Peyer's patch (tissue), 4 donors: ENCODE data around the gene HSD17B14. TPM values are rescaled to one million over a fixed set of nuclear protein-coding genes. Genes with fewer than 3 reads are reported as not detected.

Source experiments
- DNase-seq, 3 donors: peaks; one replicate each; pipeline ENCODE4 v3.0.0-alpha.2; 2017 to 2019
- H3K27ac ChIP-seq, 4 donors: fragments of 200-600 bp; sonication (generic); one replicate each; pipeline ENCODE4 v1.5.1; 2016 to 2019
- H3K27me3 ChIP-seq, 2 donors: fragments of 200-600 bp; sonication (generic); one replicate each; pipeline ENCODE4 v1.5.1; 2019
- H3K36me3 ChIP-seq, 3 donors: fragments of 200-600 bp; sonication (generic); one replicate each; pipeline ENCODE4 v1.5.1; 2016 to 2019
- H3K4me1 ChIP-seq, 4 donors: fragments of 200-600 bp; sonication (generic); one replicate each; pipeline ENCODE4 v1.5.1; 2016 to 2019
- H3K4me3 ChIP-seq, 4 donors: fragments of 200-600 bp; sonication (generic); 1 replicate in 3 of 4; 2 replicates in 1 of 4; pipeline ENCODE4 v1.5.1; 2016 to 2019; ENCODE audit warnings: mild to moderate bottlenecking in 1 of 4
- H3K9me3 ChIP-seq, 4 donors: fragments of 200-600 bp; sonication (generic); one replicate each; pipeline ENCODE4 v1.5.1; 2016 to 2019; ENCODE audit warnings: mild to moderate bottlenecking in 1 of 4
- CTCF ChIP-seq, 6 experiments: fragments of 450-650 bp in 4 of 6; fragments of 200-600 bp in 2 of 6; sonication (generic) in 1 of 6; IDR thresholded peaks; one replicate each; pipeline ENCODE4 v1.5.1; 2017 to 2019; ENCODE audit warnings: antibody characterized with exemption in 6 of 6, mild to moderate bottlenecking in 3 of 6, moderate library complexity in 1 of 6
- POLR2A ChIP-seq, 2 donors: fragments of 450-650 bp; IDR thresholded peaks; one replicate each; pipeline ENCODE4 v1.5.1; 2017; ENCODE audit warnings: antibody characterized with exemption in 2 of 2, mild to moderate bottlenecking in 2 of 2, moderate library complexity in 2 of 2
- total RNA-seq, 4 donors: library from RNA; depleted of rRNA; stranded (reverse); fragments of >200 nt; gene quantifications; one replicate each; pipeline ENCODE4 v1.1.0, GENCODE V29; 2016

HSD17B14 gene
- total RNA-seq, 4 donors from 2014 or later: 2.0 to 8.8 (median 2.8) TPM; not detected in 1

- H3K27me3 ChIP-seq: no peaks in the 10 kb centered on the region
- peaks cover 0 to 4% (median 0%) of the 10 kb centered on the region in 3 donors for H3K36me3 ChIP-seq
- no peak for DNase-seq
- no peaks in the 10 kb centered on the region for H3K4me1 ChIP-seq
- no peaks in the 10 kb centered on the region for H3K9me3 ChIP-seq
- no peak overlapping the region for H3K27ac ChIP-seq
- no peak for TF ChIP-seq CTCF (IDR thresholded peaks at IDR 0.05)
- TF ChIP-seq POLR2A (IDR thresholded peaks at IDR 0.05): no peak
- no peak overlapping the region for H3K4me3 ChIP-seq
These were observed 9.1 kb upstream of the HSD17B14 start for GRCh38 chr19:48845384-48845783.

GRCh38 chr19:48844472-48844871 lies 8.2 kb upstream of the HSD17B14 start:
- Histone ChIP-seq H3K36me3 (peaks cover 0 to 4% (median 0%) of the 10 kb centered on the region in 3 donors), H3K4me1 (no peaks in the 10 kb centered on the region), H3K27ac (no peak overlapping the region), H3K27me3 (no peaks in the 10 kb centered on the region), H3K4me3 (no peak overlapping the region), H3K9me3 (no peaks in the 10 kb centered on the region)
- no peak for DNase-seq
- TF ChIP-seq CTCF (IDR thresholded peaks at IDR 0.05) (peak in 1 of 6 experiments; percentile 3), POLR2A (IDR thresholded peaks at IDR 0.05) (no peak)

- H3K9me3 ChIP-seq: no peaks in the 10 kb centered on the region
- no peak overlapping the region for H3K27ac ChIP-seq
- H3K4me1 ChIP-seq: no peaks in the 10 kb centered on the region
- peak; percentile 66 to 86 (median 72) for TF ChIP-seq CTCF (IDR thresholded peaks at IDR 0.05)
- no peak for TF ChIP-seq POLR2A (IDR thresholded peaks at IDR 0.05)
- H3K36me3 ChIP-seq: peaks cover 0 to 4% (median 0%) of the 10 kb centered on the region in 3 donors
- peak in 2 of 3 donors; percentile 41 to 68 for DNase-seq
- H3K27me3 ChIP-seq: no peaks in the 10 kb centered on the region
- no peak overlapping the region for H3K4me3 ChIP-seq
These were observed 6.5 kb upstream of the HSD17B14 start for GRCh38 chr19:48842789-48843162.

GRCh38 chr19:48841571-48841970 lies 5.3 kb upstream of the HSD17B14 start:
- peaks cover 0 to 7% (median 0%) of the 10 kb centered on the region in 4 donors for H3K4me1 ChIP-seq
- no peak overlapping the region for H3K27ac ChIP-seq
- no peak for DNase-seq
- H3K27me3 ChIP-seq: no peaks in the 10 kb centered on the region
- TF ChIP-seq POLR2A (IDR thresholded peaks at IDR 0.05): no peak
- no peak for TF ChIP-seq CTCF (IDR thresholded peaks at IDR 0.05)
- no peaks in the 10 kb centered on the region for H3K9me3 ChIP-seq
- peaks cover 0 to 4% (median 0%) of the 10 kb centered on the region in 3 donors for H3K36me3 ChIP-seq
- H3K4me3 ChIP-seq: no peak overlapping the region

- Histone ChIP-seq H3K36me3 (peaks cover 0 to 4% (median 0%) of the 10 kb centered on the region in 3 donors), H3K4me1 (peaks cover 0 to 12% (median 2%) of the 10 kb centered on the region in 4 donors)
These were observed 4.8 kb upstream of the HSD17B14 start for GRCh38 chr19:48841047-48841446.

More at GRCh38 chr19:48841047-48841446, 4.8 kb upstream of the HSD17B14 start:
- H3K27ac ChIP-seq: no peak overlapping the region
- no peak for DNase-seq
- TF ChIP-seq POLR2A (IDR thresholded peaks at IDR 0.05): no peak
- no peak for TF ChIP-seq CTCF (IDR thresholded peaks at IDR 0.05)
- H3K27me3 ChIP-seq: no peaks in the 10 kb centered on the region
- H3K9me3 ChIP-seq: no peaks in the 10 kb centered on the region
- H3K4me3 ChIP-seq: no peak overlapping the region
